GM18867 (cell line): ENCODE results near the gene ZBTB6.
"Not testable (repeated sequence)": the region's sequence is repeated elsewhere in the genome, so short reads cannot be mapped to it uniquely, and the experiment has no call there.

Experiments
- ATAC-seq: cut with Tn5 transposase; IDR thresholded peaks from one replicate; pipeline ENCODE4 v1.9.1; 2021; ENCODE audit warnings: mild to moderate bottlenecking, moderate library complexity; ENCODE audit not compliant: unreplicated experiment

The ZBTB6 gene

GRCh38 chr9:122929796-122930354, 16.8 kb upstream of the ZBTB6 start:
- ATAC-seq = no peak

GRCh38 chr9:122923947-122924346, 10.8 kb upstream of the ZBTB6 start:
- ATAC-seq = no peak

GRCh38 chr9:122922713-122923112, 9.6 kb upstream of the ZBTB6 start:
- no peak for ATAC-seq

GRCh38 chr9:122918310-122918709, 5.2 kb upstream of the ZBTB6 start:
- ATAC-seq = no peak

- no peak for ATAC-seq
Measured at GRCh38 chr9:122912671-122912963, 506 bp downstream of the ZBTB6 start.

- ATAC-seq = not testable (repeated sequence)
Measured at GRCh38 chr9:122906122-122906521, 7.0 kb downstream of the ZBTB6 start.

GRCh38 chr9:122904823-122905710, 8.1 kb downstream of the ZBTB6 start, which contains the start of gene RC3H2:
Gene RC3H2, minus strand, starts transcription at chr9:122905359. Its CDS starts 7,850 bp downstream, at chr9:122897509.
- ATAC-seq = peak; percentile 84

- ATAC-seq = peak; percentile 28
Measured at GRCh38 chr9:122904466-122904822, 8.7 kb downstream of the ZBTB6 start.

- no peak for ATAC-seq
Measured at GRCh38 chr9:122900791-122901190, 12.3 kb downstream of the ZBTB6 start.

- ATAC-seq = no peak
Measured at GRCh38 chr9:122897969-122898368, 15.2 kb downstream of the ZBTB6 start.

GRCh38 chr9:122888480-122888879, 24.6 kb downstream of the ZBTB6 start:
- ATAC-seq = no peak

GRCh38 chr9:122883125-122883524, 30.0 kb downstream of the ZBTB6 start:
- ATAC-seq = no peak

- no peak for ATAC-seq
Measured at GRCh38 chr9:122879443-122879842, 33.7 kb downstream of the ZBTB6 start.

GRCh38 chr9:122875523-122875922, 37.6 kb downstream of the ZBTB6 start:
- ATAC-seq = no peak

- not testable (repeated sequence) for ATAC-seq
Measured at GRCh38 chr9:122867276-122867675, 45.8 kb downstream of the ZBTB6 start.

GRCh38 chr9:122866079-122866478, 47.0 kb downstream of the ZBTB6 start:
- no peak for ATAC-seq

GRCh38 chr9:122865300-122865699, 47.8 kb downstream of the ZBTB6 start:
- no peak for ATAC-seq

GRCh38 chr9:122863407-122863806, 49.7 kb downstream of the ZBTB6 start:
- no peak for ATAC-seq

- no peak for ATAC-seq
Measured at GRCh38 chr9:122860319-122861142, 52.6 kb downstream of the ZBTB6 start.
